Neural cell (in vitro differentiated cells): ENCODE measurements around the gene DDN. TPM values are rescaled to one million over a fixed set of nuclear protein-coding genes. Genes with fewer than 3 reads are reported as not detected.

ENCODE experiments used
- H2AFZ ChIP-seq: fragments of 200-600, 300-800 bp; sonication (generic), shearing (Covaris generic); 2 replicates; pipeline ENCODE4 v1.6.0; 2014; ENCODE audit warnings: low read depth, mild to moderate bottlenecking, antibody characterized with exemption, low read length, moderate library complexity
- H3F3A ChIP-seq: fragments of 200-600 bp; shearing (Covaris generic); 2 replicates; pipeline ENCODE4 v1.6.1; 2016; ENCODE audit warnings: mild to moderate bottlenecking, moderate library complexity, mixed read lengths, antibody characterized with exemption, low read length; ENCODE audit not compliant: insufficient read depth, poor library complexity, severe bottlenecking
- H3K27ac ChIP-seq: fragments of 200-600, 300-800 bp; sonication (generic), shearing (Covaris generic); 2 replicates; pipeline ENCODE4 v1.5.1; 2014; ENCODE audit warnings: mild to moderate bottlenecking, low read length, moderate library complexity
- H3K27me3 ChIP-seq: fragments of 300-800, 200-600 bp; sonication (generic), shearing (Covaris generic); 2 replicates; pipeline ENCODE4 v1.6.0; 2014; ENCODE audit warnings: mild to moderate bottlenecking, low read depth, low read length, moderate library complexity; ENCODE audit not compliant: insufficient read depth
- H3K36me3 ChIP-seq: fragments of 300-800, 200-600 bp; sonication (generic), shearing (Covaris generic); 2 replicates; pipeline ENCODE4 v1.5.1; 2014; ENCODE audit warnings: mild to moderate bottlenecking, antibody characterized with exemption, low read length, moderate library complexity; ENCODE audit not compliant: insufficient read depth
- H3K4me2 ChIP-seq: fragments of 300-800, 200-600 bp; sonication (generic), shearing (Covaris generic); 2 replicates; pipeline ENCODE4 v1.6.0; 2014; ENCODE audit warnings: mild to moderate bottlenecking, low read length
- H3K4me3 ChIP-seq: fragments of 300-800, 200-600 bp; sonication (generic), shearing (Covaris generic); 2 replicates; pipeline ENCODE4 v1.5.1; 2014; ENCODE audit warnings: mild to moderate bottlenecking, low read length, moderate library complexity
- H3K79me2 ChIP-seq: fragments of 200-600 bp; shearing (Covaris generic); replicated peaks from 2 replicates; pipeline ENCODE4 v1.6.0; 2014; ENCODE audit warnings: mild to moderate bottlenecking, low read length, moderate library complexity; ENCODE audit not compliant: insufficient read depth
- H3K9ac ChIP-seq: fragments of 300-800, 200-600 bp; sonication (generic), shearing (Covaris generic); 2 replicates; pipeline ENCODE4 v1.6.1; 2016; ENCODE audit warnings: mild to moderate bottlenecking, low read length, mixed read lengths
- H3K9me2 ChIP-seq: fragments of 200-600 bp; shearing (Covaris generic); 2 replicates; pipeline ENCODE4 v1.6.1; 2016; ENCODE audit warnings: mild to moderate bottlenecking, low read length, mixed read lengths; ENCODE audit not compliant: insufficient read depth
- H3K9me3 ChIP-seq: fragments of 200-600, 300-800 bp; sonication (generic), shearing (Covaris generic); 2 replicates; pipeline ENCODE4 v1.6.1; 2016; ENCODE audit warnings: mild to moderate bottlenecking, mixed run types, low read length, moderate library complexity, mixed read lengths
- H4K20me1 ChIP-seq: fragments of 200-600 bp; shearing (Covaris generic); 2 replicates; pipeline ENCODE4 v1.6.1; 2016; ENCODE audit warnings: mild to moderate bottlenecking, mixed run types; ENCODE audit not compliant: insufficient read depth
- CTCF ChIP-seq: fragments of 450-650 bp; IDR thresholded peaks from 2 replicates; pipeline ENCODE4 v1.5.1; 2014; ENCODE audit warnings: antibody characterized with exemption, mild to moderate bottlenecking, moderate library complexity; ENCODE audit not compliant: poor library complexity, severe bottlenecking
- EP300 ChIP-seq: fragments of 450-650 bp; conservative IDR thresholded peaks from 2 replicates; pipeline ENCODE4 v1.6.1; 2014; ENCODE audit warnings: antibody characterized with exemption, mild to moderate bottlenecking, moderate library complexity; ENCODE audit not compliant: poor library complexity, severe bottlenecking
- EZH2 ChIP-seq: fragments of 200-600, 300-800 bp; shearing (Covaris generic), sonication (generic); IDR thresholded peaks from 2 replicates; pipeline ENCODE4 v1.6.1; 2014; ENCODE audit warnings: antibody characterized with exemption, low read length, borderline replicate concordance, mild to moderate bottlenecking; ENCODE audit not compliant: insufficient read depth, poor library complexity, severe bottlenecking
- MXI1 ChIP-seq: fragments of 450-650 bp; conservative IDR thresholded peaks from 2 replicates; pipeline ENCODE4 v1.6.1; 2014; ENCODE audit warnings: antibody characterized with exemption, mild to moderate bottlenecking; ENCODE audit not compliant: poor library complexity, severe bottlenecking
- POLR2AphosphoS5 ChIP-seq: IDR thresholded peaks from 2 replicates; pipeline ENCODE4 v1.6.1; 2012
- RAD21 ChIP-seq: fragments of 450-650 bp; conservative IDR thresholded peaks from 2 replicates; pipeline ENCODE4 v1.6.1; 2014; ENCODE audit warnings: antibody characterized with exemption, mild to moderate bottlenecking, moderate library complexity
- REST ChIP-seq: IDR thresholded peaks from 2 replicates; pipeline ENCODE4 v1.6.1; 2012; ENCODE audit warnings: borderline replicate concordance
- SMC3 ChIP-seq: fragments of 450-650 bp; conservative IDR thresholded peaks from 2 replicates; pipeline ENCODE4 v1.6.1; 2014; ENCODE audit warnings: antibody characterized with exemption, mild to moderate bottlenecking, moderate library complexity; ENCODE audit not compliant: poor library complexity
- TAF1 ChIP-seq: IDR thresholded peaks from 2 replicates; pipeline ENCODE4 v1.6.1; 2012; ENCODE audit warnings: low read depth
- polyA plus RNA-seq: library from polyadenylated mRNA; depleted of rRNA; stranded (reverse); fragments of >200 nt; gene quantifications from 2 replicates; pipeline ENCODE4 v1.2.3, GENCODE V29; 2014

The DDN gene
- polyA plus RNA-seq, 1 donor from 2014 or later = 0.51 TPM

GRCh38 chr12:48997719-48998496, 1.3 kb downstream of the DDN start:
- Histone ChIP-seq H3K9me2 (no peaks in the 10 kb centered on the region), H3F3A (no peaks in the 10 kb centered on the region), H3K4me3 (peak overlapping the region; percentile 67), H2AFZ (no peak overlapping the region), H3K4me2 (no peak overlapping the region), H3K36me3 (no peaks in the 10 kb centered on the region), H3K27me3 (peaks cover 85% of the 10 kb centered on the region), H3K9me3 (no peaks in the 10 kb centered on the region), H3K79me2 (no peaks in the 10 kb centered on the region), H3K27ac (no peak overlapping the region), H3K9ac (no peak overlapping the region), H4K20me1 (no peaks in the 10 kb centered on the region)
- no peak for TF ChIP-seq MXI1
- TF ChIP-seq REST = no peak
- no peak for TF ChIP-seq POLR2AphosphoS5
- TF ChIP-seq RAD21 = no peak
- no peak for TF ChIP-seq TAF1
- TF ChIP-seq EZH2 = no peak
- no peak for TF ChIP-seq SMC3
- TF ChIP-seq EP300 = no peak
- no peak for TF ChIP-seq CTCF

- no peaks in the 10 kb centered on the region for H4K20me1 ChIP-seq
- H3K36me3 ChIP-seq = no peaks in the 10 kb centered on the region
- no peaks in the 10 kb centered on the region for H3F3A ChIP-seq
- H3K79me2 ChIP-seq = no peaks in the 10 kb centered on the region
- no peaks in the 10 kb centered on the region for H3K9me2 ChIP-seq
- peak overlapping the region; percentile 50 for H3K9ac ChIP-seq
- no peak overlapping the region for H3K4me2 ChIP-seq
- no peak overlapping the region for H3K27ac ChIP-seq
- no peaks in the 10 kb centered on the region for H3K9me3 ChIP-seq
- H3K4me3 ChIP-seq = peak overlapping the region; percentile 67
- peaks cover 94% of the 10 kb centered on the region for H3K27me3 ChIP-seq
- H2AFZ ChIP-seq = peak overlapping the region; percentile 18
- TF ChIP-seq RAD21 (peak; percentile 63), MXI1 (no peak), EP300 (no peak), EZH2 (peak; percentile 33), CTCF (peak; percentile 83), SMC3 (peak; percentile 77), TAF1 (no peak)
Observed at GRCh38 chr12:48996794-48997718, 2.1 kb downstream of the DDN start.
